ENCODE measurements around the gene BLOC1S1. TPM values are rescaled to one million over a fixed set of nuclear protein-coding genes. Genes with fewer than 3 reads are reported as not detected.

BLOC1S1 gene
- total and polyA plus RNA-seq, 12 donors = 68.3 to 515 (median 105) TPM

GRCh38 chr12:55728939-55729818, 13.3 kb downstream of the BLOC1S1 start, which contains the start of gene CD63:
TSS of gene CD63 (minus strand) at chr12:55729009. CDS start at chr12:55728341, 668 bp downstream.
- ATAC-seq = peak; percentile 86 to 93 (median 90)
- peaks cover 14 to 60% (median 51%) of the 10 kb centered on the region in 9 donors for H3K4me1 ChIP-seq
- intact Hi-C loops (cut with DNase I) = loop anchor here in 3 of 10 donors (2.0 to 5.0 kb wide), 3 partner anchors 20 to 72 kb away; a partner anchor contains a TSS

GRCh38 chr12:55729819-55730818, 14.3 kb downstream of the BLOC1S1 start:
- peak overlapping the region; percentile 96 to 100 (median 99) for H3K27ac ChIP-seq
- WGBS, 2 donors = 7 to 8% methylated on average over 19 of the region's 19 CpGs
- ATAC-seq (peak in 6 of 8 donors; percentile 3 to 13 (median 10)), DNase-seq (no peak)
- peak overlapping the region; percentile 66 to 98 (median 87) for H3K4me3 ChIP-seq
- TF ChIP-seq CTCF (IDR thresholded peaks at IDR 0.05) = peak in 3 of 9 donors; percentile 15 to 26 (median 19)
- H3K36me3 ChIP-seq = peaks cover 0 to 25% (median 18%) of the 10 kb centered on the region in 9 donors
- intact Hi-C loops (cut with DNase I) = loop anchor here in 5 of 10 donors (2.0 to 10.0 kb wide), 7 partner anchors 21 to 385 kb away; partner anchors contain the start of genes DGKA (in 1 of the 5), RPL41 (in 1 of the 5), RPS26 (in 1 of the 5) and ZC3H10 (in 1 of the 5)
- H3K9me3 ChIP-seq = no peaks in the 10 kb centered on the region
- no peaks in the 10 kb centered on the region for H3K27me3 ChIP-seq
- H3K4me1 ChIP-seq = peaks cover 14 to 50% (median 43%) of the 10 kb centered on the region in 9 donors

More at GRCh38 chr12:55728939-55729818, 13.3 kb downstream of the BLOC1S1 start, which contains the start of gene CD63:
- no peaks in the 10 kb centered on the region for H3K27me3 ChIP-seq
- H3K9me3 ChIP-seq = no peaks in the 10 kb centered on the region
- TF ChIP-seq CTCF (IDR thresholded peaks at IDR 0.05) = no peak
- DNase-seq = peak; percentile 91 to 94
- peak within 1 kb of the TSS; percentile 96 to 100 (median 99) for H3K27ac ChIP-seq
- peaks cover 0 to 35% (median 24%) of the 10 kb centered on the region in 9 donors for H3K36me3 ChIP-seq
- 0 to 1% methylated on average over 46 to 61 of the region's 61 CpGs for WGBS, 2 donors
- peak within 1 kb of the TSS; percentile 66 to 98 (median 87) for H3K4me3 ChIP-seq

- TF ChIP-seq CTCF (IDR thresholded peaks at IDR 0.05) = no peak
- Histone ChIP-seq H3K9me3 (no peaks in the 10 kb centered on the region), H3K4me1 (peaks cover 12 to 37% (median 29%) of the 10 kb centered on the region in 9 donors), H3K4me3 (no peak overlapping the region), H3K27me3 (no peaks in the 10 kb centered on the region), H3K27ac (no peak overlapping the region), H3K36me3 (peaks cover 0 to 3% (median 0%) of the 10 kb centered on the region in 9 donors)
- DNase-seq (no peak), ATAC-seq (no peak)
- intact Hi-C loops (cut with DNase I) = loop anchor here in 4 of 10 donors (10.0 kb wide), 4 partner anchors 203 to 383 kb away; partner anchors contain the start of genes DGKA (in 1 of the 4), RPL41 (in 1 of the 4), RPS26 (in 1 of the 4) and ZC3H10 (in 1 of the 4)
- WGBS, 2 donors = 78 to 79% methylated on average over 4 of the region's 4 CpGs
Observed at GRCh38 chr12:55732288-55732687, 16.4 kb downstream of the BLOC1S1 start.
